NCI-H748 (cell line): Measurements from ENCODE around the gene CFDP1.
A peak's percentile ranks its signal among the peaks of the same experiment; 100 is the strongest.

Source experiments
- DNase-seq: peaks from one replicate; lab custom pipeline; 2025; ENCODE audit not compliant: unreplicated experiment; lab: John Stamatoyannopoulos, UW

The CFDP1 gene

GRCh38 chr16:75432828-75433731, at the start of gene CFDP1:
CFDP1 (minus strand) TSS chr16:75433503; CDS start chr16:75433352, 151 bp downstream.
- peak; percentile 92 for DNase-seq

- no peak for DNase-seq
Measured at GRCh38 chr16:75482434-75483205, 49.3 kb upstream of the CFDP1 start.

GRCh38 chr16:75481475-75481874, 48.2 kb upstream of the CFDP1 start:
- no peak for DNase-seq

- DNase-seq, result no peak
Measured at GRCh38 chr16:75479421-75479990, 46.2 kb upstream of the CFDP1 start.

- DNase-seq, result no peak
Measured at GRCh38 chr16:75478480-75479345, 45.4 kb upstream of the CFDP1 start.

- DNase-seq, result no peak
Measured at GRCh38 chr16:75477680-75478473, 44.6 kb upstream of the CFDP1 start.

GRCh38 chr16:75476817-75477216, 43.5 kb upstream of the CFDP1 start:
- DNase-seq, result no peak

- no peak for DNase-seq
Measured at GRCh38 chr16:75475420-75475847, 42.1 kb upstream of the CFDP1 start.

- DNase-seq, result no peak
Measured at GRCh38 chr16:75472908-75473877, 39.9 kb upstream of the CFDP1 start.

- peak; percentile 59 for DNase-seq
Measured at GRCh38 chr16:75471723-75472633, 38.7 kb upstream of the CFDP1 start.

- DNase-seq, result no peak
Measured at GRCh38 chr16:75466760-75467159, 33.5 kb upstream of the CFDP1 start.

GRCh38 chr16:75464122-75464918, 31.0 kb upstream of the CFDP1 start, which contains the start of gene TMEM170A:
TMEM170A (minus strand) TSS chr16:75464689; CDS start chr16:75464600, 89 bp downstream.
- peak; percentile 97 for DNase-seq

GRCh38 chr16:75463389-75464121, 30.3 kb upstream of the CFDP1 start:
- peak; percentile 40 for DNase-seq

- no peak for DNase-seq
Measured at GRCh38 chr16:75462806-75463205, 29.5 kb upstream of the CFDP1 start.

- DNase-seq, result peak; percentile 30
Measured at GRCh38 chr16:75461575-75461974, 28.3 kb upstream of the CFDP1 start.

GRCh38 chr16:75460446-75460845, 27.1 kb upstream of the CFDP1 start:
- DNase-seq, result no peak
